Upper lobe of left lung (tissue), 4 donors: ENCODE measurements around the gene ADGB.

Experiments
- CTCF ChIP-seq, 6 experiments: fragments of 450-650 bp in 4 of 6; fragments of 200-600 bp in 2 of 6; sonication (generic) in 2 of 6; IDR thresholded peaks; one replicate each; pipeline ENCODE4 v1.5.1; 2016 to 2019; ENCODE audit warnings: antibody characterized with exemption in 6 of 6
- EP300 ChIP-seq, 4 donors: sonication (generic); formaldehyde crosslinking; IDR thresholded peaks; one replicate each; pipeline ENCODE4 v1.5.1; 2017; ENCODE audit warnings: antibody characterized with exemption in 4 of 4, control low read depth in 2 of 4
- POLR2A ChIP-seq, 4 donors: fragments of 450-650 bp; IDR thresholded peaks; one replicate each; pipeline ENCODE4 v1.5.1; 2016 to 2017; ENCODE audit warnings: antibody characterized with exemption in 4 of 4, mild to moderate bottlenecking in 2 of 4

- TF ChIP-seq CTCF (IDR thresholded peaks at IDR 0.05) (no peak), POLR2A (IDR thresholded peaks at IDR 0.05) (no peak), EP300 (IDR thresholded peaks at IDR 0.05) (no peak)
Measured at GRCh38 chr6:146587459-146587858, 11.3 kb upstream of the ADGB start.
